ENCODE results near the gene AQR.
"Not testable (repeated sequence)": the region's sequence is repeated elsewhere in the genome, so short reads cannot be mapped to it uniquely, and the experiment has no call there.

AQR gene

GRCh38 chr15:34944936-34945335 lies 24.6 kb downstream of the AQR start:
- Histone ChIP-seq H3K27ac (ENCODE audit: low read length, poor library complexity, severe bottlenecking) (no peak overlapping the region), H3K36me3 (ENCODE audit: control insufficient read depth in 1 of 2, insufficient read depth in 2 of 2, low read depth in 1 of 2, low read length in 2 of 2) (peaks cover 9 to 62% of the 10 kb centered on the region in 2 experiments), H3K9ac (ENCODE audit: low read length) (no peak overlapping the region), H4K91ac (ENCODE audit: low read length) (no peak overlapping the region), H3K4ac (ENCODE audit: low read depth in 1 of 2, low read length in 2 of 2) (no peak overlapping the region), H4K8ac (ENCODE audit: low read length) (no peak overlapping the region), H3K9me3 (ENCODE audit: control insufficient read depth, low read length) (no peaks in the 10 kb centered on the region), H3K27me3 (ENCODE audit: control insufficient read depth in 1 of 2, insufficient read depth in 1 of 2, low read length in 2 of 2) (no peaks in the 10 kb centered on the region), H2BK120ac (ENCODE audit: low read depth, low read length) (no peak overlapping the region), H2BK12ac (ENCODE audit: low read length in 2 of 2) (no peak overlapping the region), H3K23ac (ENCODE audit: low read length in 2 of 2) (no peak overlapping the region), H2BK15ac (ENCODE audit: low read depth, poor library complexity, severe bottlenecking) (no peak overlapping the region), H3K4me1 (ENCODE audit: control insufficient read depth, insufficient read depth, low read depth, low read length) (no peaks in the 10 kb centered on the region), H2AK5ac (ENCODE audit: low read length, severe bottlenecking) (no peak overlapping the region), H2BK5ac (ENCODE audit: low read depth, low read length, poor library complexity, severe bottlenecking) (no peak overlapping the region), H2AFZ (ENCODE audit: low read depth, low read length) (no peak overlapping the region), H3K4me2 (ENCODE audit: low read length, poor library complexity, severe bottlenecking) (no peak overlapping the region), H3K4me3 (ENCODE audit: insufficient read depth in 1 of 2, low read depth in 1 of 2, low read length in 2 of 2) (no peak overlapping the region), H3K14ac (ENCODE audit: low read length in 2 of 2) (no peak overlapping the region), H3K79me1 (replicated peaks; ENCODE audit: low read length, poor library complexity, severe bottlenecking) (peaks cover 7% of the 10 kb centered on the region), H3K18ac (ENCODE audit: low read depth in 1 of 2, low read length in 2 of 2) (no peak overlapping the region)
- no peak for DNase-seq
- WGBS: 96% methylated on average over 3 of the region's 3 CpGs

- no peak overlapping the region for H3K14ac ChIP-seq (ENCODE audit: low read length in 2 of 2)
- no peak overlapping the region for H3K4me2 ChIP-seq (ENCODE audit: low read length, poor library complexity, severe bottlenecking)
- H3K79me1 ChIP-seq (replicated peaks; ENCODE audit: low read length, poor library complexity, severe bottlenecking): peaks cover 5% of the 10 kb centered on the region
- DNase-seq: no peak
- no peaks in the 10 kb centered on the region for H3K4me1 ChIP-seq (ENCODE audit: control insufficient read depth, insufficient read depth, low read depth, low read length)
- no peak overlapping the region for H2BK15ac ChIP-seq (ENCODE audit: low read depth, poor library complexity, severe bottlenecking)
- H2BK120ac ChIP-seq (ENCODE audit: low read depth, low read length): no peak overlapping the region
- no peak overlapping the region for H3K23ac ChIP-seq (ENCODE audit: low read length in 2 of 2)
- H3K27me3 ChIP-seq (ENCODE audit: control insufficient read depth in 1 of 2, insufficient read depth in 1 of 2, low read length in 2 of 2): no peaks in the 10 kb centered on the region
- no peak overlapping the region for H3K9ac ChIP-seq (ENCODE audit: low read length)
- H3K9me3 ChIP-seq (ENCODE audit: control insufficient read depth, low read length): no peaks in the 10 kb centered on the region
- no peak overlapping the region for H4K91ac ChIP-seq (ENCODE audit: low read length)
- H2AK5ac ChIP-seq (ENCODE audit: low read length, severe bottlenecking): no peak overlapping the region
- H3K4me3 ChIP-seq (ENCODE audit: insufficient read depth in 1 of 2, low read depth in 1 of 2, low read length in 2 of 2): no peak overlapping the region
- H2BK12ac ChIP-seq (ENCODE audit: low read length in 2 of 2): no peak overlapping the region
- H3K18ac ChIP-seq (ENCODE audit: low read depth in 1 of 2, low read length in 2 of 2): no peak overlapping the region
- H3K4ac ChIP-seq (ENCODE audit: low read depth in 1 of 2, low read length in 2 of 2): no peak overlapping the region
- H4K8ac ChIP-seq (ENCODE audit: low read length): no peak overlapping the region
- H2BK5ac ChIP-seq (ENCODE audit: low read depth, low read length, poor library complexity, severe bottlenecking): no peak overlapping the region
- peaks cover 10 to 73% of the 10 kb centered on the region in 2 experiments for H3K36me3 ChIP-seq (ENCODE audit: control insufficient read depth in 1 of 2, insufficient read depth in 2 of 2, low read depth in 1 of 2, low read length in 2 of 2)
- H3K27ac ChIP-seq (ENCODE audit: low read length, poor library complexity, severe bottlenecking): no peak overlapping the region
- no peak overlapping the region for H2AFZ ChIP-seq (ENCODE audit: low read depth, low read length)
These were observed 25.8 kb downstream of the AQR start for GRCh38 chr15:34943711-34944110.

GRCh38 chr15:34943264-34943663 lies 26.3 kb downstream of the AQR start:
- not testable (repeated sequence) for H3K27me3 ChIP-seq (ENCODE audit: control insufficient read depth in 1 of 2, insufficient read depth in 1 of 2, low read length in 2 of 2); H3K4me3 ChIP-seq (ENCODE audit: insufficient read depth in 1 of 2, low read depth in 1 of 2, low read length in 2 of 2); H4K8ac ChIP-seq (ENCODE audit: low read length); H3K79me1 ChIP-seq (replicated peaks; ENCODE audit: low read length, poor library complexity, severe bottlenecking); H3K23ac ChIP-seq (ENCODE audit: low read length in 2 of 2); H3K4ac ChIP-seq (ENCODE audit: low read depth in 1 of 2, low read length in 2 of 2); H3K18ac ChIP-seq (ENCODE audit: low read depth in 1 of 2, low read length in 2 of 2); H2AK5ac ChIP-seq (ENCODE audit: low read length, severe bottlenecking); H3K9ac ChIP-seq (ENCODE audit: low read length); H3K4me1 ChIP-seq (ENCODE audit: control insufficient read depth, insufficient read depth, low read depth, low read length); H2AFZ ChIP-seq (ENCODE audit: low read depth, low read length); H2BK120ac ChIP-seq (ENCODE audit: low read depth, low read length); H3K14ac ChIP-seq (ENCODE audit: low read length in 2 of 2); H2BK15ac ChIP-seq (ENCODE audit: low read depth, poor library complexity, severe bottlenecking); H3K4me2 ChIP-seq (ENCODE audit: low read length, poor library complexity, severe bottlenecking); H4K91ac ChIP-seq (ENCODE audit: low read length); H3K9me3 ChIP-seq (ENCODE audit: control insufficient read depth, low read length); H2BK12ac ChIP-seq (ENCODE audit: low read length in 2 of 2); H3K27ac ChIP-seq (ENCODE audit: low read length, poor library complexity, severe bottlenecking); H2BK5ac ChIP-seq (ENCODE audit: low read depth, low read length, poor library complexity, severe bottlenecking); DNase-seq
- H3K36me3 ChIP-seq (ENCODE audit: control insufficient read depth in 1 of 2, insufficient read depth in 2 of 2, low read depth in 1 of 2, low read length in 2 of 2): peaks cover 11 to 75% of the 10 kb centered on the region in 2 experiments

GRCh38 chr15:34942363-34942762 lies 27.2 kb downstream of the AQR start:
- no peaks in the 10 kb centered on the region for H3K27me3 ChIP-seq (ENCODE audit: control insufficient read depth in 1 of 2, insufficient read depth in 1 of 2, low read length in 2 of 2)
- no peak overlapping the region for H2BK15ac ChIP-seq (ENCODE audit: low read depth, poor library complexity, severe bottlenecking)
- H3K9me3 ChIP-seq (ENCODE audit: control insufficient read depth, low read length): no peaks in the 10 kb centered on the region
- no peak overlapping the region for H3K14ac ChIP-seq (ENCODE audit: low read length in 2 of 2)
- H3K4me3 ChIP-seq (ENCODE audit: insufficient read depth in 1 of 2, low read depth in 1 of 2, low read length in 2 of 2): no peak overlapping the region
- H4K8ac ChIP-seq (ENCODE audit: low read length): no peak overlapping the region
- DNase-seq: no peak
- H3K4me2 ChIP-seq (ENCODE audit: low read length, poor library complexity, severe bottlenecking): no peak overlapping the region
- no peaks in the 10 kb centered on the region for H3K4me1 ChIP-seq (ENCODE audit: control insufficient read depth, insufficient read depth, low read depth, low read length)
- H2BK12ac ChIP-seq (ENCODE audit: low read length in 2 of 2): no peak overlapping the region
- H3K79me1 ChIP-seq (replicated peaks; ENCODE audit: low read length, poor library complexity, severe bottlenecking): peaks cover 3% of the 10 kb centered on the region
- no peak overlapping the region for H2BK5ac ChIP-seq (ENCODE audit: low read depth, low read length, poor library complexity, severe bottlenecking)
- no peak overlapping the region for H2AFZ ChIP-seq (ENCODE audit: low read depth, low read length)
- H3K27ac ChIP-seq (ENCODE audit: low read length, poor library complexity, severe bottlenecking): no peak overlapping the region
- H3K23ac ChIP-seq (ENCODE audit: low read length in 2 of 2): no peak overlapping the region
- H3K4ac ChIP-seq (ENCODE audit: low read depth in 1 of 2, low read length in 2 of 2): no peak overlapping the region
- no peak overlapping the region for H4K91ac ChIP-seq (ENCODE audit: low read length)
- H2AK5ac ChIP-seq (ENCODE audit: low read length, severe bottlenecking): no peak overlapping the region
- no peak overlapping the region for H3K9ac ChIP-seq (ENCODE audit: low read length)
- WGBS: 95% methylated on average over 5 of the region's 6 CpGs
- H2BK120ac ChIP-seq (ENCODE audit: low read depth, low read length): no peak overlapping the region
- peaks cover 13 to 73% of the 10 kb centered on the region in 2 experiments for H3K36me3 ChIP-seq (ENCODE audit: control insufficient read depth in 1 of 2, insufficient read depth in 2 of 2, low read depth in 1 of 2, low read length in 2 of 2)
- no peak overlapping the region for H3K18ac ChIP-seq (ENCODE audit: low read depth in 1 of 2, low read length in 2 of 2)
